H1 (cell line): ENCODE results near the gene TK2. TPM values are rescaled to one million over a fixed set of nuclear protein-coding genes. Genes with fewer than 3 reads are reported as not detected.

Experiments
- KDM4A ChIP-seq: IDR thresholded peaks from one replicate; pipeline ENCODE4 v1.7.1; 2012; ENCODE audit warnings: low read depth, mild to moderate bottlenecking, moderate library complexity, low read length, inconsistent platforms; ENCODE audit not compliant: severe bottlenecking
- NRF1 ChIP-seq: IDR thresholded peaks from 2 replicates; pipeline ENCODE4 v1.6.1; 2011; ENCODE audit warnings: mild to moderate bottlenecking, low read depth, low read length, improper control_type of control experiment
- TCF12 ChIP-seq: IDR thresholded peaks from 2 replicates; pipeline ENCODE4 v1.6.1; 2011; ENCODE audit warnings: low read depth, mild to moderate bottlenecking, low read length
- polyA plus RNA-seq, 7 experiments: library from polyadenylated mRNA; depleted of rRNA in 3 of 7; stranded (reverse) in 5 of 7; unstranded in 2 of 7; fragments of >200 nt in 5 of 7; fragments of 200-250 nt in 2 of 7; gene quantifications; 1 replicate in 5 of 7; 2 replicates in 1 of 7; 4 replicates in 1 of 7; pipeline versions ENCODE4 v1.2.1 to v1.2.3, GENCODE V29; 2011 to 2013; ENCODE audit warnings: missing spikeins in 2 of 7, mixed read lengths in 2 of 7
- total RNA-seq: library from RNA; stranded (reverse); fragmentation: NEBNext Ultra II Directional; extraction: Animal tissue kit (Norgen Biotek cat#: 25700); gene quantifications from 2 replicates; pipeline ENCODE4 v1.2.1, GENCODE V29; 2021

TK2 gene
- total and polyA plus RNA-seq, 2 of the 8 experiments (the other 6 are each of a cell fraction or from before 2014, with no cell fraction given) = 2.7 to 3.6 TPM

- no peak for TF ChIP-seq NRF1
- 0 out of 2 replicates have a peak, but pooled peaks have one; percentile 62 for TF ChIP-seq TCF12
- TF ChIP-seq KDM4A = no peak
Measured at GRCh38 chr16:66511602-66512271, 38.2 kb downstream of the TK2 start (continued).
